ENCODE results near the gene MRPL9. TPM values are rescaled to one million over a fixed set of nuclear protein-coding genes. Genes with fewer than 3 reads are reported as not detected.

Gene MRPL9
- total RNA-seq, 1 donor from 2014 or later: 92.1 TPM

DNA sequence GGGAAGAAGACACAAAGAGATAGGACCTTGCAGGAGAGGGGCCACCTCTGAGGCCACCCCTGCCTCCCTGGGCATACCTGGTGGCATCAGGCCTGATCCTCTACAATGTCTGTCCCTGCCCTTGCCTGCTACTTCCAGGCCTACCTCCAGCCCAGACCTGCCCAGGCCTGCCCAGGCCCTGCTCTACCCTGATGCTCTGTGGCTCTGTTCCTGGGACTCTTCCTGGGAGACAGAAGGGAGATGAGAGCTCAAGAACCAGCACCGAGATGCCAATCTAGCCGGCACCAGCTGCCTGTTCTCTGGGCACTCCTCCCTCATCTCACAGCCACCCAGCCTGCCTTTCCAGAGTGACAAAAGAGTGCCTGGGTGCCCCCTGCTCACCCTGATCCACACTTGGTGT, 49.4 kb downstream of the MRPL9 start:
- peaks cover 56% of the 10 kb centered on the region for H3K27me3 ChIP-seq (ENCODE audit: control insufficient read depth, insufficient read depth, low read length)
- no peak for DNase-seq (ENCODE audit: low read depth)

DNA sequence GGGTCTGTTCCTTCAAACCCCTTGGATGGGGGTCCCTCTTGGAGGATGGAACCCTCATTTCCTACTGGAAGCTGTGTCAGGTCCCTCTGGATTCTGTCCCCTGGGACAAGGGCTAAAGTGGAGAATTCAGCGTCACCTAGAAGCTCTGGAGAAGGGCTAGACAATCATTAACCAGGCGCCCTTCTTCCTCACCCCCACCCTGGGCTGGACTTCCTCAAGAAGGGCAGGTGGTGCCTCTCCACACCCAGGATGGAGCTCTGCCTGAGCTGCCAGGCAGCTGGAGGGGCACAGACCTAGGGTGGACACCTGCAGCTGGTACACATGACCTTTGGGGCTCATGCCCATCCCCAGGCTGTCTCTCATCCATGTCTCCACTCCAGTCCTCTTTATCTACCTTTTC, 50.3 kb downstream of the MRPL9 start:
- H3K4me3 ChIP-seq (ENCODE audit: low read depth, low read length): no peak overlapping the region
- H3K36me3 ChIP-seq (ENCODE audit: control insufficient read depth, insufficient read depth, low read length): no peaks in the 10 kb centered on the region
- TF ChIP-seq CTCF (IDR thresholded peaks at IDR 0.05; ENCODE audit: insufficient read depth, low read length, poor library complexity, severe bottlenecking): no peak
- H3K27me3 ChIP-seq (ENCODE audit: control insufficient read depth, insufficient read depth, low read length): peaks cover 48% of the 10 kb centered on the region
- no peak for DNase-seq (ENCODE audit: low read depth)

More for the DNA sequence above, 49.4 kb downstream of the MRPL9 start:
- no peak for TF ChIP-seq CTCF (IDR thresholded peaks at IDR 0.05; ENCODE audit: insufficient read depth, low read length, poor library complexity, severe bottlenecking)
- Histone ChIP-seq H3K36me3 (ENCODE audit: control insufficient read depth, insufficient read depth, low read length) (no peaks in the 10 kb centered on the region), H3K4me3 (ENCODE audit: low read depth, low read length) (no peak overlapping the region)

- no peak overlapping the region for H3K4me3 ChIP-seq (ENCODE audit: low read depth, low read length)
- peaks cover 37% of the 10 kb centered on the region for H3K27me3 ChIP-seq (ENCODE audit: control insufficient read depth, insufficient read depth, low read length)
- no peaks in the 10 kb centered on the region for H3K36me3 ChIP-seq (ENCODE audit: control insufficient read depth, insufficient read depth, low read length)
- TF ChIP-seq CTCF (IDR thresholded peaks at IDR 0.05; ENCODE audit: insufficient read depth, low read length, poor library complexity, severe bottlenecking): no peak
- no peak for DNase-seq (ENCODE audit: low read depth)
These were observed 51.3 kb downstream of the MRPL9 start for GRCh38 chr1:151711951-151712350.

DNA sequence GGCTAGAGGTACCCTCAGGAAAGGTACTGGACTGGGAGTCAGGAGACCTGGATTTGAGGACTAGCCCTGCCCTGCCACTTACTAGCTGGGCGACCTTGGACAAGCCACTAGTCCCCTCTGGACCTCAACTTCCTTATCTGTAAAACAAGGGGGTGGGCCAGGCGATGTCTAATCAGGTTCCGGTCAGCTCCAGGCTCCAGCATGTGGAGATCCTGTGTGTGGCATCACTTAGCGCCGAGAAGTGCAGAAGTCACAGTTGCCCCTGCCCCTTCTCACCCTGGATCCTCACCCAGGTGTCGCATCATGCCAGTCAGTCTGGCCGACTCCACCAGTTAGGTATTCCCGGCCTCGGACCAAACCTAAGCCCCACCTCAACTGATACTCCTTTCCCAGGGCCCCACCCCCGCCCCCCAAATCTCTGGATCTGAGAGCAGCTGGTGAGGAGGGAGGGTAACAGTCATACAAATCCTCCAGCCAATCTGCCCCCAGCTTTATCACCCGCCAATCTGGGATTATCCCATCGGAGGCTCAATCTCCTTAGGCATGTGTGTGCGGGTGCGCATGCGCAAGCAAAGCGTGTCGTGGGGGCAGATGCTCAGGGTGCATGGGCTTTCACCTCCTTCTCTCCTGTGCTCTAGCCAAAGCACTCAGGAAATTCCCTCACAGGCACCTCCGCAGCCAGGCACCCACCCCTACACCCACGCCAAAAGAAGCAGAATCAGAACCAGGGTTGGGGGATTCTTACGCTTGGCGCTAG, 52.1 kb downstream of the MRPL9 start:
- TF ChIP-seq CTCF (IDR thresholded peaks at IDR 0.05; ENCODE audit: insufficient read depth, low read length, poor library complexity, severe bottlenecking): no peak
- no peak for DNase-seq (ENCODE audit: low read depth)
- Histone ChIP-seq H3K27me3 (ENCODE audit: control insufficient read depth, insufficient read depth, low read length) (peaks cover 30% of the 10 kb centered on the region), H3K4me3 (ENCODE audit: low read depth, low read length) (no peak overlapping the region), H3K36me3 (ENCODE audit: control insufficient read depth, insufficient read depth, low read length) (no peaks in the 10 kb centered on the region)

- TF ChIP-seq CTCF (IDR thresholded peaks at IDR 0.05; ENCODE audit: insufficient read depth, low read length, poor library complexity, severe bottlenecking): no peak
- no peak overlapping the region for H3K4me3 ChIP-seq (ENCODE audit: low read depth, low read length)
- no peak for DNase-seq (ENCODE audit: low read depth)
These were observed 53.0 kb downstream of the MRPL9 start for GRCh38 chr1:151710187-151710840.

More at GRCh38 chr1:151710187-151710840, 53.0 kb downstream of the MRPL9 start:
- H3K27me3 ChIP-seq (ENCODE audit: control insufficient read depth, insufficient read depth, low read length): peaks cover 21% of the 10 kb centered on the region
- H3K36me3 ChIP-seq (ENCODE audit: control insufficient read depth, insufficient read depth, low read length): no peaks in the 10 kb centered on the region

Other genes starting within 250 kb of the MRPL9 start
- gene TUFT1, start 223.2 kb downstream of the MRPL9 start, total RNA-seq: 69.1 and 74.4 TPM in 2 replicates
- gene SNX27, start 151.4 kb downstream of the MRPL9 start, total RNA-seq: 18.1 and 18.8 TPM in 2 replicates
- gene CELF3, start 46.7 kb downstream of the MRPL9 start, total RNA-seq: not detected in 2 replicates
- not detected in 2 replicates for gene RIIAD1, start 42.0 kb downstream of the MRPL9 start, total RNA-seq
- 12.0 and 14.7 TPM in 2 replicates for gene TDRKH, start 27.0 kb upstream of the MRPL9 start, total RNA-seq
- gene LINGO4, start 41.9 kb upstream of the MRPL9 start, total RNA-seq: not detected in 2 replicates
- gene RORC, start 68.3 kb upstream of the MRPL9 start, total RNA-seq: 0.17 TPM in 1 of 2 replicates, not detected in the other
- gene C2CD4D, start 76.3 kb upstream of the MRPL9 start, total RNA-seq: 0.55 and 1.3 TPM in 2 replicates
- gene THEM5, start 90.2 kb upstream of the MRPL9 start, total RNA-seq: not detected in 2 replicates
- gene THEM4, start 146.0 kb upstream of the MRPL9 start, total RNA-seq: 15.4 and 21.7 TPM in 2 replicates
- 207 and 230 TPM in 2 replicates for gene S100A10, start 230.4 kb upstream of the MRPL9 start, total RNA-seq

All from kidney epithelial cell (primary cell).